Tibial nerve (tissue), 4 donors: ENCODE measurements around the gene PIN4. TPM values are rescaled to one million over a fixed set of nuclear protein-coding genes. Genes with fewer than 3 reads are reported as not detected.

ENCODE experiments used
- DNase-seq, 2 donors: peaks; one replicate each; pipeline ENCODE4 v3.0.0-alpha.2; 2019; ENCODE audit warnings: low spot score in 2 of 2
- H3K27ac ChIP-seq, 4 donors: fragments of 200-600 bp; sonication (generic) in 3 of 4; one replicate each; pipeline ENCODE4 v1.5.1; 2017 to 2019; ENCODE audit warnings: mild to moderate bottlenecking in 1 of 4
- H3K27me3 ChIP-seq, 2 donors: fragments of 200-600 bp; sonication (generic) in 1 of 2; one replicate each; pipeline versions ENCODE4 v1.5.1 to v1.6.0; 2017 to 2019
- H3K36me3 ChIP-seq, 3 donors: fragments of 200-600 bp; sonication (generic); one replicate each; pipeline ENCODE4 v1.5.1; 2018 to 2019
- H3K4me1 ChIP-seq, 4 donors: fragments of 200-600 bp; sonication (generic) in 3 of 4; one replicate each; pipeline ENCODE4 v1.5.1; 2017 to 2019
- H3K4me3 ChIP-seq, 4 donors: fragments of 200-600 bp; sonication (generic) in 3 of 4; one replicate each; pipeline ENCODE4 v1.5.1; 2017 to 2019; ENCODE audit warnings: mild to moderate bottlenecking in 1 of 4, moderate library complexity in 1 of 4
- H3K9me3 ChIP-seq, 4 donors: fragments of 200-600 bp; sonication (generic) in 3 of 4; one replicate each; pipeline ENCODE4 v1.5.1; 2017 to 2019
- EP300 ChIP-seq, 2 donors: sonication (generic); formaldehyde crosslinking; IDR thresholded peaks; one replicate each; pipeline ENCODE4 v1.6.1; 2017; ENCODE audit warnings: antibody characterized with exemption in 2 of 2, mild to moderate bottlenecking in 1 of 2
- POLR2A ChIP-seq, 2 donors: fragments of 450-650 bp; IDR thresholded peaks; one replicate each; pipeline ENCODE4 v1.6.1; 2017; ENCODE audit warnings: antibody characterized with exemption in 2 of 2, mild to moderate bottlenecking in 2 of 2, moderate library complexity in 2 of 2
- WGBS, 2 donors: methylation state at CpG; one replicate each; pipeline ENCODE4 v1.1.5; 2018; 5-methylcytosine and 5-hydroxymethylcytosine counted together
- total RNA-seq, 4 donors: library from RNA; depleted of rRNA; stranded (reverse); fragments of >200 nt; gene quantifications; one replicate each; pipeline ENCODE4 v1.1.0, GENCODE V29; 2016
- TF ChIP-seq, protein P1 (sequence below), 5 experiments: fragments of 200-600 bp in 3 of 5; fragments of 450-650 bp in 2 of 5; sonication (generic) in 3 of 5; IDR thresholded peaks; one replicate each; pipeline ENCODE4 v1.5.1; 2016 to 2019; ENCODE audit warnings: antibody characterized with exemption in 5 of 5, mild to moderate bottlenecking in 3 of 5, moderate library complexity in 2 of 5

Gene PIN4
- total RNA-seq, 4 donors from 2014 or later = 5.7 to 12.5 (median 8.6) TPM

DNA sequence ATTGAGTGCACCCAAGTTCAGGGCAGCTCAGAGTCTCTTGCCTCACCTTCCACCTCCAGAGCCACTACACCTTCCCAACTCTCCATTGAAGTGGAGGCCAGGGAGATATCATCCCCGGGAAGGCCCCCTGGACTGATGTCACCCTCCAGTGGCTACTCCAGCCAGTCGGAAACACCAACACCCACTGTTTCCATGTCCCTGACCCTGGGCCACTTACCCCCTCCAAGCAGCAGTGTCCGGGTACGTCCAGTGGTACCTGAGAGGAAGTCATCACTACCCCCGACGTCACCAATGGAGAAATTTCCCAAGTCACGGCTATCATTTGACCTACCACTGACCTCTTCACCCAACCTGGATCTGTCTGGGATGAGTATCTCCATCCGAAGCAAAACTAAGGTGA, 42.0 kb upstream of the PIN4 start:
- Histone ChIP-seq H3K4me3 (no peak overlapping the region), H3K9me3 (no peaks in the 10 kb centered on the region), H3K4me1 (no peaks in the 10 kb centered on the region), H3K27ac (no peak overlapping the region), H3K27me3 (no peaks in the 10 kb centered on the region), H3K36me3 (peaks cover 0 to 32% (median 0%) of the 10 kb centered on the region in 3 donors)
- TF ChIP-seq POLR2A (IDR thresholded peaks at IDR 0.05) (no peak), EP300 (IDR thresholded peaks at IDR 0.05) (no peak)
- TF ChIP-seq, protein P1, sequence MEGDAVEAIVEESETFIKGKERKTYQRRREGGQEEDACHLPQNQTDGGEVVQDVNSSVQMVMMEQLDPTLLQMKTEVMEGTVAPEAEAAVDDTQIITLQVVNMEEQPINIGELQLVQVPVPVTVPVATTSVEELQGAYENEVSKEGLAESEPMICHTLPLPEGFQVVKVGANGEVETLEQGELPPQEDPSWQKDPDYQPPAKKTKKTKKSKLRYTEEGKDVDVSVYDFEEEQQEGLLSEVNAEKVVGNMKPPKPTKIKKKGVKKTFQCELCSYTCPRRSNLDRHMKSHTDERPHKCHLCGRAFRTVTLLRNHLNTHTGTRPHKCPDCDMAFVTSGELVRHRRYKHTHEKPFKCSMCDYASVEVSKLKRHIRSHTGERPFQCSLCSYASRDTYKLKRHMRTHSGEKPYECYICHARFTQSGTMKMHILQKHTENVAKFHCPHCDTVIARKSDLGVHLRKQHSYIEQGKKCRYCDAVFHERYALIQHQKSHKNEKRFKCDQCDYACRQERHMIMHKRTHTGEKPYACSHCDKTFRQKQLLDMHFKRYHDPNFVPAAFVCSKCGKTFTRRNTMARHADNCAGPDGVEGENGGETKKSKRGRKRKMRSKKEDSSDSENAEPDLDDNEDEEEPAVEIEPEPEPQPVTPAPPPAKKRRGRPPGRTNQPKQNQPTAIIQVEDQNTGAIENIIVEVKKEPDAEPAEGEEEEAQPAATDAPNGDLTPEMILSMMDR (IDR thresholded peaks at IDR 0.05) = no peak
- 91 to 95% methylated on average over 7 to 8 of the region's 8 CpGs for WGBS, 2 donors
- no peak for DNase-seq

DNA sequence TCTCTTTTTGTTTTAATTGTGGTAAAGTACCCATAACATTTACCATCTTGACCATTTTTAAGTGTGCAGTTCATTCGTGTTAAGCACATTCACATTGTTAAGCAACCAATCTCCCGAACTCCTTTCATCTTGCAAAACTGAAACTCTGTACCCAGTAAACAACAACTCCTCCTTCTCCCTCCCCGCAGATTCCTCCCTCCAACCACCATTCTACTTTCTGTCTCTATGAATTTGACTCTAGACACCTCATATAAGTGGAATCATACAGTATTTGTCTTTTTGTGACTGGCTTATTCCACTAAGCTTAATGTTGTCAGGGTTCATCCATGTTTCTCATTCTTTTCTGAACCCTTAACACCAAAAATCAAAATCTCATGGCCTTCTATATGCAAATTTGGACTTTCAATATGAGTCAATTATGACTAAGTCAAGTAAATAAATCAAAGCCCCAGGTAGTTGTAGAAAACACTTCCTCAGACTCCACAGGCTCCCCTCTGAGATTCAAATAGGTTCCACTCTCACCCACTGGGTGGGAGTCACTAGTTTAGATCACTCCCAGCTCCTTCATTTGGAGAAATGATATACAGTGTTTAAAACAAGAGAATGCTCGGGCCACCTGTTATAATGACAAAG, 40.1 kb upstream of the PIN4 start:
- TF ChIP-seq EP300 (IDR thresholded peaks at IDR 0.05) = no peak
- TF ChIP-seq POLR2A (IDR thresholded peaks at IDR 0.05) = no peak
- TF ChIP-seq, protein P1 (IDR thresholded peaks at IDR 0.05) = no peak
- WGBS, 2 donors = 66 to 70% methylated on average over 4 of the region's 4 CpGs
- Histone ChIP-seq H3K4me3 (no peak overlapping the region), H3K36me3 (peaks cover 0 to 32% (median 0%) of the 10 kb centered on the region in 3 donors), H3K9me3 (no peaks in the 10 kb centered on the region), H3K4me1 (no peaks in the 10 kb centered on the region), H3K27me3 (no peaks in the 10 kb centered on the region), H3K27ac (no peak overlapping the region)
- no peak for DNase-seq

DNA sequence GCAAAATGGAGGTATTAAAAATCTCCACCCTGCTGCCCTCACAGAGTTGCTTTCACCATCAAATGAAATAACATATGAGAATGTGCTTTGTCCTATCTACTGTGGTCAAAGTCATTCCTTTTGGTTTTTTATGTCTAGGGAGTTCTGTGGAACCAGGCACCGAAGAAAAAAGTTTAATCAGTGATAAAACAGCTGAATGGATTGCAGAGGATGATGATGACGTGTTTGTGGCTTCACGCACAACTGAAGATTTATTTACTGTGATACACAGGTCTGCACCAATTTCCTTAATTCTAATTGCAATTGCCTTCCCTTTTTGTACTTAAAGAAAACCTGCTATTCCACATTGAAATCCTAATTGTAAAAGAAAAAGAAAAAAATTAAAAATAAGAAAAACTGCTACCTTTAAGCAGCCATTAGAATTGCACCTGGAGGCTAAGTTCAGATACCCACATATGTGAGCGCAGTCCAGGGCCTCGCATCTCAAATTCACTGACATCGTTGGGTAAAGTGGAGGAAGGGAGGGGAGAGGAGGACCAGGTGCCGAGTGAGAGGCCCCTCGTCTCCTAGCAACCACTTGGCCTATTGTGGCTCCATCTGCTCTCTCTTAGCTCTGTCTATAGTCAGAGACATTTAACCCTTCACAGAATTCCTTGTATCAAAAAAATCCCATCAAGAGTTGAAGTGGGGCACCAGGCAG, 39.3 kb upstream of the PIN4 start:
- Histone ChIP-seq H3K36me3 (peaks cover 0 to 32% (median 0%) of the 10 kb centered on the region in 3 donors), H3K27ac (no peak overlapping the region), H3K4me3 (no peak overlapping the region), H3K4me1 (no peaks in the 10 kb centered on the region), H3K9me3 (no peaks in the 10 kb centered on the region), H3K27me3 (peaks cover 0 to 5% of the 10 kb centered on the region in 2 donors)
- 58 to 68% methylated on average over 8 of the region's 8 CpGs for WGBS, 2 donors
- DNase-seq = no peak
- TF ChIP-seq, protein P1 (IDR thresholded peaks at IDR 0.05) = no peak
- TF ChIP-seq EP300 (IDR thresholded peaks at IDR 0.05) (no peak), POLR2A (IDR thresholded peaks at IDR 0.05) (no peak)

DNA sequence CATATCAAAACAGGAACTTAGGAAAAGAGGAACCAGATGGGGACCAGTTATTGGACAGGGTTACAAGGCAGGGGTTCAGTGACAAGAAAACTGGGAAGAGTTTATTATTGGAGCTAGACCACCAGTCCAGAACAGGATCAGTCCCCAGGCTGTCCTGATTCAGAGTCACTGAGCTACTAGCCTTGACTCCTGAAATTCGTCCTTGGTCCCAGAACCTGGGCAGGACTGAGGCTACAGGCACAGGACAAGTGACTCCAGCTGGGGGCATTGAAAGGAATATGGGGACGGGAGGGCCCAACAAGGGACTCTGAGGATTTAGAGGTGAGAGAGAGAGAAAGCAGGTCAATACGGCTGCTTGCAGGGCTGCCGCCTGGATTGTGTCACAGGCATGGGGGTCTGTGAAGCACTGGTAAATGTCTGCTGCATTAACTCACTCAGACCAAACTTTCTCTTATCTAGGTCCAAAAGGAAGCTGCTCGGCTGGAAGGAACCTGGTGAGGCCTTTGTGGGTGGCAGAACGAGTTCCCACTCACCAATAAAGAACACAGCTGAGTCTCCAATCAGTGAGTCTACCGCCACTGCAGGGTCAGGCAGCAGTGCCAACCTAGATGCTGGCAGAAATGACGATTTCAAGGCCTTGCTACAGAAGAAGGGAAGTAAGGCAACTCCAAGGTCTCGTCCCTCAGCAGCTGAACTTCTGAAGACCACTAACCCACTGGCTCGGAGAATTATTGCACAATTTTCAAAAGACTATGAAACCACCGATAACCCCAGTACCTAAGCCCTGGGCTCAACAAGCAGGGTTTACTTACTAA, 38.6 kb upstream of the PIN4 start:
- no peak overlapping the region for H3K4me3 ChIP-seq
- H3K4me1 ChIP-seq = no peaks in the 10 kb centered on the region
- no peak overlapping the region for H3K27ac ChIP-seq
- H3K27me3 ChIP-seq = peaks cover 0 to 5% of the 10 kb centered on the region in 2 donors
- no peak for DNase-seq
- WGBS, 2 donors = 65 to 77% methylated on average over 6 to 11 of the region's 11 CpGs
- TF ChIP-seq EP300 (IDR thresholded peaks at IDR 0.05) (no peak), POLR2A (IDR thresholded peaks at IDR 0.05) (no peak)
- TF ChIP-seq, protein P1 (IDR thresholded peaks at IDR 0.05) = no peak
- H3K9me3 ChIP-seq = no peaks in the 10 kb centered on the region
- H3K36me3 ChIP-seq = peaks cover 0 to 28% (median 0%) of the 10 kb centered on the region in 3 donors

DNA sequence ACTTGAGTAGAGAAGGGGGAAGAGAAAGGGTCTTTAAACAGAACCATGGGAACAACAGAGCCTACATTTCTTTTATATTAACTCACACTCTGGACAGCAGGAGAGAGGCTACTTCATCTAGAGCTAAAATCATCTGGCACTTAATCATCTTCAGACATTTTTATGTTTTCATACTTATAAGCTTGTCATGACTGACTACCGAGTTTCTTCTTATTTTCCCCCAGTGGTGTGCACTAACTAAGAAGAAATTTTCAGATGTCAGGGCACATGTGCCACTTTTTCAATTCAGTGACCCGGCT, 38.0 kb upstream of the PIN4 start:
- 70 to 73% methylated on average over 2 of the region's 2 CpGs for WGBS, 2 donors
- TF ChIP-seq, protein P1 (IDR thresholded peaks at IDR 0.05) = no peak
- TF ChIP-seq EP300 (IDR thresholded peaks at IDR 0.05) = no peak
- TF ChIP-seq POLR2A (IDR thresholded peaks at IDR 0.05) = no peak
- H3K9me3 ChIP-seq = no peaks in the 10 kb centered on the region
- H3K36me3 ChIP-seq = peaks cover 0 to 23% (median 0%) of the 10 kb centered on the region in 3 donors
- no peak overlapping the region for H3K4me3 ChIP-seq
- peaks cover 0 to 5% of the 10 kb centered on the region in 2 donors for H3K27me3 ChIP-seq
- no peak overlapping the region for H3K27ac ChIP-seq
- no peak for DNase-seq
- H3K4me1 ChIP-seq = no peaks in the 10 kb centered on the region
